GM19025 (cell line): ENCODE measurements around the gene NPNT.
"Not testable (repeated sequence)": the region's sequence is repeated elsewhere in the genome, so short reads cannot be mapped to it uniquely, and the experiment has no call there.

Experiments
- ATAC-seq: cut with Tn5 transposase; IDR thresholded peaks from one replicate; pipeline ENCODE4 v1.9.1; 2021; ENCODE audit warnings: mild to moderate bottlenecking, low read depth, moderate library complexity; ENCODE audit not compliant: unreplicated experiment

The NPNT gene

DNA sequence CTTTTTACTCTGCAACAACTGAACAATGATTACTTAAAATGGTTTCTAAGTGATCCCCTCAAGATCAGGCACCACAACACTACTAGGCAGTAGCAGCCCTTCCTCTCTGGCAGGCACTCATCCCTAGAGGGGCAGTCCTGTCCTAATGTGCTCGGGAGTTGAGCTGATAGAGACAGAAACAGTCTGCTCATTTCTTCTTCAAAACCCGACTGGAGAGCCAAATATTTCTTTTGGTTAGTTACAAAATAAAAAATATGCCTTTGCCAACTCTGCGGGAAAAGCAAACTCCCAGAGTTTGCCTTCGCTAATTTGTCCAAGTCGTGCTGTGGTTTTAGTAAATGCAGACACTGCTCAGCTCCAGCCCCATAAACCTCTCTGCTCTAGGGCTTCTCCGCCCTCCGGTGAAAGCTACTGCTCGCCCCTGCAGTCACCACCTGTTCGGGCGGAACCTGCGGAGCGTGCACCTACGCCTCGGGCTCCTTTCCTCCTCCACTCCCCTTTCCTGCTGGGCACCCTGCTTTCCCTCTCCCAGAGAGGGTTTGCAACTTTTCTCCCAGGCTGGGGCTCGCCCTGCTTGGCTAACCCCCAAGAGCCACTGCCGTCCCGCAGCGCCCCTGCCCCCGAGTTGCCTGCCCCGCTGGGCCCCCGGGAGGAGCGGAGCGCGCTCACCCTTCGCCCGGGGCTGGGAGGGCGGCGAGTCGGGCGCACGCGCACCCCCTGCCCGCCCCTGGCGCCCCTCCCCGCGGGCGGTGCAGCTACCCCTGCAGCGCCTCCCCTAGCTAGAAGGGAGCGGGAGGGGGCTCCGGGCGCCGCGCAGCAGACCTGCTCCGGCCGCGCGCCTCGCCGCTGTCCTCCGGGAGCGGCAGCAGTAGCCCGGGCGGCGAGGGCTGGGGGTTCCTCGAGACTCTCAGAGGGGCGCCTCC, at the start of gene NPNT:
Gene NPNT, plus strand, starts transcription at position 812 of the 923 bp plus-strand sequence. CDS start 182 bp downstream, outside the sequence.
- peak; percentile 33 for ATAC-seq

DNA sequence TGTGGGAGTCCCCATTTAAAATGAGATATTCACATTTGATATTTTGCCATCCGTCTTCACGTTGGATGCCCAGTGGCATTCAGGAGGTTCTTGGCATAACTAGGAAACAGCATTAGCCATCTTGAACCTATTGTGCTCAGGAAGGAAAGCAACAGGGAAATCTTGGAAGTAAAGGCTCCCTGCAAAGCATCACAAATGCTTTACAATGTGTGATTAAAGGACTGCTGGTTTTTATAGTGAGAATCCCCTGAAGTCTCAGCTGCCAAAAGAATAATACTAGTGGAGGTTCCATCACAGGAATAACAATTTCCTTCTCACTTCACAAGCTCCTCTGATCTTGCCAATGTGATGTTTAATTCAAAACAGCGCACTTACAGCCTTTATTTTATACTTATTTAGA, 49.7 kb upstream of the NPNT start:
- no peak for ATAC-seq

GRCh38 chr4:105848359-105848758, 46.9 kb upstream of the NPNT start:
- ATAC-seq = not testable (repeated sequence)

GRCh38 chr4:105851196-105851595, 44.1 kb upstream of the NPNT start:
- ATAC-seq = no peak

GRCh38 chr4:105852230-105852629, 43.0 kb upstream of the NPNT start:
- ATAC-seq = not testable (repeated sequence)

GRCh38 chr4:105858466-105859040, 36.7 kb upstream of the NPNT start:
- ATAC-seq = peak; percentile 90

DNA sequence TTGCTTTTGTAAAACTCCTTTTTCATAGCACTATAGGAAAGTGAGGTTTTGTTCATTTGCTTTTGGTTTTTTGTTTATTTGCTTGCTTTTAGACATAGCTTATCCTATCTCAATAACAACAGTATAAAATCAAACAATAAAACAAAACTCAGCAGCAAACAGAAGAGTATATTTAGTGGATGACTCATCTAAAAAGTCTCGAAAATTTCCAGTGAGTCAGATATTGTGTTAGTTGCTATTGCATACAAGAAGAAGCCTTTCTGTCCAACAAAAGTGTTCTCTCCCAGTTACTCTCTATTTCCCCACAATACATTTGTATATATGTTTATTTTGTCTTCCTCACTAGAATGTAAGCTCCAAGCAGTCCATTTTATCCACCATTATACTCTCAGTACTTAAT, 36.0 kb upstream of the NPNT start:
- no peak for ATAC-seq

DNA sequence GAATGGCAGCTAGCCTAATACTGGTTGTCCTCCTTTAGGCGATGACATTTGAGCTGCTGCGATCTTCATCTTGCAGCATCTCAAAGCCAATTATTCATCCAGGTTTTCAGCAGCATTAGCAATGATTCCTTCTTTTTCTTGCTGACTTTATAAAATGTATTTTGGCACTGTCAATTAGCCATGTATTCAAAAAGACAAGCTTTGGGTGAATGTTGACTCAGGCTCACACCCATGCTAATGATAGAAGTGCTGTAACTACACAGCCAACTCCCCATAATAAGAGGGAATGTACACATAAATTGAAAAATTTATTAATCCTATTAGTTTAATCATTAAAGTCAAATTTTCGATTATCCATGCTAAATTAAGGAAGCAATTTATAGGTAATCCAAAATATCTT, 24.3 kb upstream of the NPNT start:
- ATAC-seq = no peak

GRCh38 chr4:105871997-105872396, 23.3 kb upstream of the NPNT start:
- ATAC-seq = no peak

DNA sequence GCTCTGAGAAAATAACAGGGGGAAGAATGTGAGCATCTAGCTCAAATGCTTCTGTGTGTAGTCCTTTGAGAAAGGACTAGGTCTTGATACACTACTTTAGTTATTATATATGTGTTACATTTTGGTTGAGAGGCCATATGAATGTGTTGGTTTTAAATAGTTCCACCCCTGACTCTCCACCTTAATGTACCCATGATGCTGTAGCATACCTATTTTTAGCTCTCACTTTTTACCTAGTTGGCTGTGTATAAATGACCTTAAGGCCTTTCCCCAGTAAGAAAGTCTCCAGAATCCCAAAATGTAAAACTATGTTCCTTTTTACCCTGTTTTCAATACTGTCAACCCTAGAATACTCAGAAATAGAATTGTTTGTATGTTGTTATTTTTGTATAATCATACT, 20.0 kb upstream of the NPNT start:
- ATAC-seq = no peak

DNA sequence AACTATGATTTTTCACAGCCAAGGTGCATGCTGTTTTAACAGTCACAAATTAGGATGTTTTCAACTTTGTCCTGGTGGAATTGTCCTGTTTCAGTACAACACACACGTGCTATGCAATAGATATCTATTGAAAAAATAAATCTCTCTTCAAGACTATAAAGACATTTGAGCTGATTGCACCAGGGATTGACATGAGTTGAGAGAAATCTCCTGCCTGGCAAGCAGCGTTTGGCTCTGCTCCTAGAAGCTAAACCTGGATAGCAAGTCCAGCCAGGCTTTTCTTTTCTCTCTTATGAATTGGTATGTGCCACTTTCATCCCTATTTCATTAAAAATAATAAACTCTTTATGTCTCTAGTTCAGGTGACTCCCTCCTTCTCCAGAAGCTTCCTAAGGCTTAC, 16.6 kb upstream of the NPNT start:
- ATAC-seq = no peak

- ATAC-seq = no peak
Measured at GRCh38 chr4:105887508-105887907, 7.8 kb upstream of the NPNT start.

- ATAC-seq = peak; percentile 42
Measured at GRCh38 chr4:105895583-105896460, 551 bp downstream of the NPNT start.

DNA sequence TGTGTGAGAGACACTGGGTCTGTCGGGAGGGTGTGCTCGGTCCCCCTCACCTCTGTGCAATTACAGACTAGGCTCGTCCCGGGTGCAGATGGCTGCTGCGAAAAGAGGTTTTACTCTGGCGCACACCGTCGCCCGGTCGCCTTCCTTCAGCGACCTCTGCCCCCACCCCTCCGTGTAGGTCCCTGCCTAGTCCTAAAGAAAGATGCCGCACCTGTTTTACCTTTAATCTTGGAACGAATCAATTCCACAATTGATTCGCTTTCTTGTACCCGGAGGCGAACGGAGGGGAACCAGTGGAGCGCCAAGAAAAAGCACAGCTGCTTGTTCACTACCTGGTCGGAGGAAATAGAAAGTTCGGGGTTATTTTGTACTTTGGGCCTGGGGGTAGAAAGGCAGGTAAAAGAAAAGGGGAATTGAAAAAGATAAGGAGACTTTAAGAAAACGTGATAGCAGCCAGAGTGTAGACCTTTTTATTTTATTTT, 1.2 kb downstream of the NPNT start:
- no peak for ATAC-seq

- ATAC-seq = no peak
Measured at GRCh38 chr4:105896984-105897775, 1.9 kb downstream of the NPNT start.

GRCh38 chr4:105900541-105900940, 5.3 kb downstream of the NPNT start:
- ATAC-seq = no peak

DNA sequence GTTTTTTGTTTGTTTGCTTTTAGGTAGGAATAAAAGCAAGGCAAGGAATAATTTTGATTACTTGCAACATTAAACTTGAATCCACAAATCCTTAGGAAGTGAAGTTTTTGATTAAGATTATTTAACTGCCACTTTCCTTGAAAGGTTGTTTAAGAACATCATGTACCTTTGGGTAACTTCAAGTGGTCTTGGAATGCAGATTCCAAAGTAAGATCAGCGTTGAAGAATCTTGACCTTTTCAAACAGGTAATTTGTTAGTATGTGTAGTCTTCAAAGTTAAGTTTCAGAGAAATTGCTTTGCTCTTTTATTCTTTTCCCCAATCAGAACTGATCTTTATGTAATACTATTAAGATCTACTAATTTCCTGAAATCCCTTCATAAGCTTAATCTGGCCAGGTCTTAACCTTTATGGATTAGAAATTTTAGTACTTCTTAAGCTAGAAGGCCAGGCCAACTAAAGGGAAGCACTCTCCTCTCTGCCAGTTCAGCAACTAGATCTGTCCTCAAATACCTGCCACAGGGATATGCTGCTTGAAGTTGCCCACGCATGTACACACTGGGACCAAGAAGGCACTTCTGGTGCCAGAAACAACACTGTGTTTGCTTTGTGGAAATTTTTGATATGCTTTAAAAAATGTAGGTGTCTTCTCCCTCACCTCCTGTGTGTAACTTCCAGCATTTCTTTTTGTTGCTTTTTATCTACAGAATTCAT, 7.4 kb downstream of the NPNT start:
- ATAC-seq = no peak

DNA sequence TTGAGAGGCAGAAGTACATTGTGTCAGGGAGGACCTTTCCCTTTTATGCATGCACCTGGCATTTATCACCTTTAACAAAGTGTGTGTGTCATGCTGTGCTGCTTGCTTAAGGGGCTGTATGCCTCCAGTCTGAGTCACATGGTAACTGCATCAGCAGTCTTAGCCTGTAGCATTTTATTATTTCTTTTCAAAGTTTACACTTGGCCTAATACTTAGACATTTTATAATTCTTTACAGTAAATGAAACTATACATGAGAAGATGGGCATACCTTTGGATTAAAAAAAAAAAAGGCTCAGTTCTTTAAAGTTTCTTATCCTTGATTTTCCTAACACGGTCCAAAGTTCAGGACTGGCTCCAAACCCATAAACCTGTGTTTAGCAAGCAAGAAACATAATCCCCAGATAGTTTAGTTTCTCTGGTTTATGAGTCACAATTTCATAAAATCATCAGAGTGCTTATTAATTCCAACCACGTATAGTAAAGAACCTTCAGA, 14.6 kb downstream of the NPNT start:
- ATAC-seq = no peak

DNA sequence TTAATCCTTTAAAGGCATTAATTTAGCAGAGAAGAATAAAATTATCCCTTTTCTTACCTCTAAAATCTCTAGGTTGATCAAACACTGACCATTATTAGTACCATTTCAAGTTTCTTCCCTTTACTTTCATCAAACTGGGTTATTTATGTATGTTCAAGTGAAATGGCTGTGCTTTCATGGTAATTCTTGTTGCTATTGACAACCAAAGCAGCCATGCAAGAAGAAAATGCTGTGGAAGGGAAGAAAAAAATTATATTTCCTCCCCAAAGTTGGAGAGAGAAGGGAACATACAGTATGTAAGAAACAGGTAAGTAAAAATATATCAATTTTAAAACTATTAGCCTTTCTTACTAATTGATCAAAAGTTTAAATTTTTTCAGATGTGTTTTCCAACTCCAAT, 16.2 kb downstream of the NPNT start:
- ATAC-seq = no peak
